Spinal cord (tissue), 10 donors: ENCODE data around the gene DZIP1L. TPM values are rescaled to one million over a fixed set of nuclear protein-coding genes. Genes with fewer than 3 reads are reported as not detected.

Experiments
- DNase-seq, 6 donors: peaks; one replicate each; pipeline versions ENCODE4 v3.0.0 to v3.0.0-alpha.2; 2013 to 2015; ENCODE audit warnings: low spot score in 6 of 6, low read depth in 4 of 6
- H3K27ac ChIP-seq: one replicate; pipeline ENCODE4 v1.5.1; 2013; ENCODE audit warnings: low read depth, low read length, control low read depth
- H3K27me3 ChIP-seq: one replicate; pipeline ENCODE4 v1.6.1; 2013; ENCODE audit warnings: low read length; ENCODE audit not compliant: control insufficient read depth, insufficient read depth
- H3K36me3 ChIP-seq: one replicate; pipeline ENCODE4 v1.6.1; 2013; ENCODE audit warnings: low read length; ENCODE audit not compliant: control insufficient read depth, insufficient read depth
- H3K4me1 ChIP-seq: one replicate; pipeline ENCODE4 v1.6.1; 2013; ENCODE audit warnings: low read length; ENCODE audit not compliant: control insufficient read depth, insufficient read depth
- H3K4me3 ChIP-seq: one replicate; pipeline ENCODE4 v1.5.1; 2013; ENCODE audit warnings: low read depth, low read length, control low read depth
- H3K9me3 ChIP-seq: one replicate; pipeline ENCODE4 v1.6.1; 2013; ENCODE audit warnings: low read length; ENCODE audit not compliant: control insufficient read depth, insufficient read depth
- WGBS: methylation state at CpG from one replicate; pipeline ENCODE4 v1.1.5; 2013; ENCODE audit warnings: missing lambda C conversion rate; ENCODE audit not compliant: insufficient coverage; 5-methylcytosine and 5-hydroxymethylcytosine counted together
- polyA plus RNA-seq, 2 donors: library from polyadenylated mRNA; unstranded; fragments of 120-200 nt; gene quantifications; one replicate each; pipeline ENCODE4 v1.2.1, GENCODE V29; 2013; ENCODE audit not compliant: insufficient read length in 2 of 2
- total RNA-seq, 2 donors: library from RNA; depleted of rRNA in 1 of 2; stranded (reverse); fragments of 120-200 nt in 1 of 2; fragments of >200 nt in 1 of 2; gene quantifications; one replicate each; pipeline versions ENCODE4 v1.2.3 to v1.2.4, GENCODE V29; 2013 to 2014
- donor health status: healthy.

The DZIP1L gene
- total and polyA plus RNA-seq, 4 donors = 10.8 to 28.4 (median 14.6) TPM

DNA sequence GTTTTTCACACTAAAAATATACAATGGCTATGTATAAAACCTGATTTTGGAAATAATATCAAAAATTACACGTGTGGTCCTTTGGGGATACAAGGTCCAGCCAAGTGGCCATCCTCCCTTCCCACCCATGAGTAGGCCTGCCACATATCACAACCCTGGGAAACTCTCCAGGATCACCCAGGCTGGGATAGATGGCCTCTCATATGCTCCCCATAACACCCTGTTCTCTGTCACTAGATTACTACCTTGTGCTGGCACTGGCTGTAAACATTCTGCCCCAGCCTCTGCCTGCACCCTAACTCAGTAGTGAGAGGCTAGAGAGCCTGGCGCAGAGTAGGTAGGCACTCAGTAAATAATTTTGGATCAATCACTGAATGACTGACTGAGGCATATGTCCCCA is 53.4 kb downstream of the DZIP1L start:
- no peak overlapping the region for H3K27ac ChIP-seq
- H3K4me1 ChIP-seq = no peaks in the 10 kb centered on the region
- WGBS = 100% methylated on average over 2 of the region's 2 CpGs
- DNase-seq = no peak
- H3K4me3 ChIP-seq = no peak overlapping the region
- peaks cover 36% of the 10 kb centered on the region for H3K36me3 ChIP-seq
- no peaks in the 10 kb centered on the region for H3K9me3 ChIP-seq
- H3K27me3 ChIP-seq = no peaks in the 10 kb centered on the region

DNA sequence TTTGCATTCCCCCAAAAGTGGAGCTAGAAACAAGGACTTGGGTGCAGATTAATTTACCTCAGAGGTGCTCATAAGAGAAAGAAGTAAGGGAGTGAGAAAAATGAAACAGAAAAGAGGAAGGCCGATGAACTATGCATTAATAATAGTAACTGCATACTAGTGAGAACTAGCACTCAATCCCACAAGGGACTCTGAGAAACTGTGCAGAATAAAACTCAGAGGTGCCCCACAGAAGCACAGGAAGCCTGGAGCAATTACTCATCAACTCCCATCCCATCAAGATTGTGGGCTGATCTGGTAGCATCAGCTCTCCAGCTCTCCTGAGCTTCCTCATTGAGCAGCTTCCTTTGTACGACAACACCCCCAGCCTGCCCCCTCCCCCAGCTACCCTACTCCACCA is 54.6 kb downstream of the DZIP1L start:
- Histone ChIP-seq H3K27me3 (no peaks in the 10 kb centered on the region), H3K9me3 (no peaks in the 10 kb centered on the region), H3K4me3 (no peak overlapping the region), H3K4me1 (no peaks in the 10 kb centered on the region), H3K36me3 (peaks cover 29% of the 10 kb centered on the region), H3K27ac (no peak overlapping the region)
- WGBS = no CpG with 5 or more reads among the region's 2 CpGs
- DNase-seq = no peak

DNA sequence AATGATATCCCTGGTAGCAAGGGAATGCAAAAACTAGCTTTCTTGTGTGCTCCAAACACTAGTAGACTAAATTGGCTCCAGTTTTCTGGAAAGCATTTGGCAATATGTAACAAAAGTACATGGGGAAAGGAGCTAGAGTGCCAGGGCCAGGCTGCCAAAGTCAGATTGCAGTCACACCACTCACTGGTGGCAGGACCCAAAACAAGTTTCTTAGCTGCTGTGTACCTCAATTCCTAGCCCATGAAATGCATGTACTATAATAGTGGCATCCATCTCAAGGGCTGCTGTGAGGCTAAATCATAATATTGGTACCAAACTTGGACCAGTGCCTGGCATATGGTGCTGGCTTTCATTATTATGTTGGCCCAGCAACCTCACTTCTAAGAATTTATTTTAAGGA is 56.1 kb downstream of the DZIP1L start:
- Histone ChIP-seq H3K36me3 (peaks cover 26% of the 10 kb centered on the region), H3K27ac (no peak overlapping the region), H3K27me3 (no peaks in the 10 kb centered on the region), H3K4me3 (no peak overlapping the region), H3K4me1 (no peaks in the 10 kb centered on the region), H3K9me3 (no peaks in the 10 kb centered on the region)
- DNase-seq = peak in 1 of 6 donors; percentile 56

DNA sequence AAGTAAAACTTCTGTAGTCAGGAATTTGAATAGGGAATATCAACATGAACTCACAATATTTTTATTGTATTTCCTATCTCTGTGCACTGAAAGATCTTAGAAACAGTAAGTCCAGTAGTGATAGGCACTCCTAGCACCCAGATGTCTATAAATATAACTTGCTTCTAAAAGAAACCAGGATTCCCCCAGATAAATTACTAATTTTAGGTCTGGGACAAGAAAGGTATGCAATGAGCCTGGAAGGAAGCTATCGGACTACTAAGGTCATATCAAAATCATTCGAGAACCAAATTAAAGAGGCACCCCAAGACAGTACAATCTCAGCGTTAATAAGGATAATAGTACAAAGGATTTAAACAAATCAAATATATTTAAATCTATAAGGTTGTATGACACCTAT is 58.0 kb downstream of the DZIP1L start:
- Histone ChIP-seq H3K36me3 (peaks cover 12% of the 10 kb centered on the region), H3K4me1 (no peaks in the 10 kb centered on the region), H3K27ac (no peak overlapping the region), H3K27me3 (no peaks in the 10 kb centered on the region), H3K4me3 (no peak overlapping the region), H3K9me3 (no peaks in the 10 kb centered on the region)
- no CpG with 5 or more reads among the region's 3 CpGs for WGBS
- no peak for DNase-seq

GRCh38 chr3:138054057-138054456 is 61.4 kb downstream of the DZIP1L start:
- Histone ChIP-seq H3K4me1 (no peaks in the 10 kb centered on the region), H3K4me3 (no peak overlapping the region), H3K36me3 (peaks cover 4% of the 10 kb centered on the region), H3K27ac (no peak overlapping the region), H3K9me3 (no peaks in the 10 kb centered on the region), H3K27me3 (no peaks in the 10 kb centered on the region)
- no peak for DNase-seq
- 100% methylated on average over 1 of the region's 1 CpG for WGBS

- Histone ChIP-seq H3K27ac (no peak overlapping the region), H3K4me3 (no peak overlapping the region), H3K4me1 (no peaks in the 10 kb centered on the region), H3K9me3 (no peaks in the 10 kb centered on the region), H3K27me3 (no peaks in the 10 kb centered on the region), H3K36me3 (peaks cover 4% of the 10 kb centered on the region)
- DNase-seq = peak in 5 of 6 donors; percentile 10 to 82 (median 36)
- 33% methylated on average over 5 of the region's 8 CpGs for WGBS
Observed at GRCh38 chr3:138051947-138052802, 63.2 kb downstream of the DZIP1L start.

DNA sequence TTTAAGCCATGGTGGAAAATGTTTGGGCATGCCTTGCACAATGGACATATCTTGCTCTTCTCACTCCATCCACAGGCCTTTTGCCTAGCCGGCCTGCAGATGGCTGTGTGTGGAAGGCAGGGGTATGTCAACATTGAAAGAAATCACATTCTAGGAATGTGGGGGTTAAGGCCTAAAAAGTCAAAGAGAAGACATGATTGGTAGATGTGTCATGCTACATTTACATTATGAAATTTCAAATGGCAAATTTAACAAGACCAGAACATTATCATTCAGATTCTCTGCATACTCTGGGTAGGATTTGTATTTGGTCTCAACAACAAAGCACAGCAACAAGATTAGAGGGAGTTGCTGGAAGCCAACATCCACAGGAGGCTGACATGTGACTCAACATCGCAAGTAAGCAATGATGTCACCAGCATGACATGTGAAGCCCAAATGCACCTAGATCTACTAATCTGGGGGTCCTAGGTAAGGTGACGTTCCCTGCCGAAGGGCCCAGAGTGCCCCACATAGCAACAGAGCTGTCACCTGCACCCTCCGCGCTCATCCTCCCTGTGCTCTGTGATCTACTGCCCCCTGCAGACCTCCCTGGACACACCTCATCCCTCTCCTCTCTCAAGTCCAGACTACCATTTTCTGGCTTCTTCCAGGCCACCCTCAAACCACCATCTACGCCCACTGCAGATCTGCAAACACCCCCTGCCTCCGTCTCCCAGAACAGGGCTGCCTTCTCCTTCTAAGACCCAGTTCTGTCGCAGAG is 66.1 kb downstream of the DZIP1L start:
- Histone ChIP-seq H3K27me3 (no peaks in the 10 kb centered on the region), H3K4me1 (no peaks in the 10 kb centered on the region), H3K27ac (no peak overlapping the region), H3K4me3 (no peak overlapping the region), H3K36me3 (peaks cover 4% of the 10 kb centered on the region), H3K9me3 (no peaks in the 10 kb centered on the region)
- 92% methylated on average over 8 of the region's 9 CpGs for WGBS
- DNase-seq = no peak

DNA sequence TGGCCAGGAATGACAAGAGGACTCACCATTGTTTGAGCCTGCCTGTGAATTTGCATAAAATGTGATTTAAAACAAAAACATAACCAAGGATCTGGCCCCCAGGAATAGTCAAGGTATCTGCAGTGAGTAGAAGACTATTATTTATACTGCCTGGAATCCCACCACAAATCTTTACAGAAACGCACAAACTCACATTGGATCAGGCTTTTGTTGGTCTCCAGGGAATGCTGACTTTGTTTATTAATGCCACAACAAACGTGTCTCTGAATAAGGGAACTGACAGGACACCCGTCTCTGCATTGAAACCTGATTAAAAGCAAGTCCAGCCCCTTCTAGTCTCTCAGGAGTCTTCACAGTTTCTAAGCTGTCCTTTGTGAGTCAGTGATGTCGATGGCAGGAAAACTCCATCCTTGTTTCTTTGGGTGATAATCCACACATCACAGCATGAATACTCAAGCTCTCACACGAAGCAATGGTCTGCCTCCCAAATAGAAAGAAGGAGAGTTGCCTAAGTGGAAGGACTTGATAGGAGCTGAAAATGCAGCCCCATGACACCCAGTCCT is 67.7 kb downstream of the DZIP1L start:
- Histone ChIP-seq H3K27ac (no peak overlapping the region), H3K36me3 (peaks cover 4% of the 10 kb centered on the region), H3K4me3 (no peak overlapping the region), H3K9me3 (no peaks in the 10 kb centered on the region), H3K4me1 (no peaks in the 10 kb centered on the region), H3K27me3 (no peaks in the 10 kb centered on the region)
- 21% methylated on average over 3 of the region's 5 CpGs for WGBS
- DNase-seq = peak in 1 of 6 donors; percentile 38

GRCh38 chr3:138046955-138047354 is 68.5 kb downstream of the DZIP1L start:
- Histone ChIP-seq H3K9me3 (no peaks in the 10 kb centered on the region), H3K36me3 (peaks cover 4% of the 10 kb centered on the region), H3K27ac (no peak overlapping the region), H3K27me3 (no peaks in the 10 kb centered on the region), H3K4me3 (no peak overlapping the region), H3K4me1 (no peaks in the 10 kb centered on the region)
- no peak for DNase-seq
- WGBS = 60% methylated on average over 1 of the region's 3 CpGs
